ENCODE data around the gene TUBB6. TPM values are rescaled to one million over a fixed set of nuclear protein-coding genes. Genes with fewer than 3 reads are reported as not detected.
A peak's percentile ranks its signal among the peaks of the same experiment; 100 is the strongest.

TUBB6 gene
- total and polyA plus RNA-seq, 2 of the 13 experiments (the other 11 are each of a cell fraction or from before 2014, with no cell fraction given) = 9.9 to 28.6 TPM

GRCh38 chr18:12278741-12279682, 29.0 kb upstream of the TUBB6 start (continued):
- no peak for TF ChIP-seq AHDC1 (CRISPR knock-in tag; IDR thresholded peaks at IDR 0.05; ENCODE audit: borderline replicate concordance)
- TF ChIP-seq THAP8 (CRISPR knock-in tag; IDR thresholded peaks at IDR 0.05; ENCODE audit: borderline replicate concordance) = no peak
- TF ChIP-seq ZNF160 (CRISPR knock-in tag; IDR thresholded peaks at IDR 0.05) = no peak
- no peak for TF ChIP-seq YEATS4 (CRISPR knock-in tag; IDR thresholded peaks at IDR 0.05; ENCODE audit: borderline replicate concordance)
- TF ChIP-seq FOXP1 (IDR thresholded peaks at IDR 0.05) = no peak
- no peak for TF ChIP-seq FOXP1 (CRISPR knock-in tag; IDR thresholded peaks at IDR 0.05)
- TF ChIP-seq EP300 (IDR thresholded peaks at IDR 0.05; ENCODE audit: low read depth in 2 of 2, low read length in 2 of 2) = no peak
- no peak for TF ChIP-seq EP300 (CRISPR knock-in tag; IDR thresholded peaks at IDR 0.05; ENCODE audit: borderline replicate concordance)
- 0 out of 2 replicates have a peak, but pooled peaks have one; percentile 29 for TF ChIP-seq ZNF558 (CRISPR knock-in tag; IDR thresholded peaks at IDR 0.05; ENCODE audit: borderline replicate concordance)
- no peak for TF ChIP-seq ZNF446 (CRISPR knock-in tag; IDR thresholded peaks at IDR 0.05)
- peak; percentile 36; the same call in 1 of the 2 replicates for TF ChIP-seq CREM (IDR thresholded peaks at IDR 0.05)
- no peak for TF ChIP-seq CREM (CRISPR knock-in tag; IDR thresholded peaks at IDR 0.05)
- no peak for TF ChIP-seq KLF9 (CRISPR knock-in tag; IDR thresholded peaks at IDR 0.05; ENCODE audit: low read depth)
- TF ChIP-seq MBD4 (IDR thresholded peaks at IDR 0.05; ENCODE audit: borderline replicate concordance, low read length) = no peak
- no peak for TF ChIP-seq SP5 (CRISPR knock-in tag; IDR thresholded peaks at IDR 0.05; ENCODE audit: borderline replicate concordance, low read depth)
- no peak for TF ChIP-seq ZNF557 (CRISPR knock-in tag; IDR thresholded peaks at IDR 0.05)
- TF ChIP-seq ZNF3 (CRISPR knock-in tag; IDR thresholded peaks at IDR 0.05) = no peak
- TF ChIP-seq NR2F6 (IDR thresholded peaks at IDR 0.05) = no peak
- TF ChIP-seq NR2F6 (CRISPR knock-in tag; IDR thresholded peaks at IDR 0.05) = no peak
- TF ChIP-seq TFDP1 (CRISPR knock-in tag; IDR thresholded peaks at IDR 0.05; ENCODE audit: borderline replicate concordance) = peak; percentile 54; the same call in 1 of the 2 replicates
- no peak for TF ChIP-seq NR3C1 (CRISPR knock-in tag; IDR thresholded peaks at IDR 0.05)
- peak; percentile 35; the same call in 1 of the 2 replicates for TF ChIP-seq EED (CRISPR knock-in tag; IDR thresholded peaks at IDR 0.05)
- TF ChIP-seq, protein P1, sequence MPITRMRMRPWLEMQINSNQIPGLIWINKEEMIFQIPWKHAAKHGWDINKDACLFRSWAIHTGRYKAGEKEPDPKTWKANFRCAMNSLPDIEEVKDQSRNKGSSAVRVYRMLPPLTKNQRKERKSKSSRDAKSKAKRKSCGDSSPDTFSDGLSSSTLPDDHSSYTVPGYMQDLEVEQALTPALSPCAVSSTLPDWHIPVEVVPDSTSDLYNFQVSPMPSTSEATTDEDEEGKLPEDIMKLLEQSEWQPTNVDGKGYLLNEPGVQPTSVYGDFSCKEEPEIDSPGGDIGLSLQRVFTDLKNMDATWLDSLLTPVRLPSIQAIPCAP (CRISPR knock-in tag; IDR thresholded peaks at IDR 0.05; ENCODE audit: low read depth) = no peak
- TF ChIP-seq TMF1 (CRISPR knock-in tag; IDR thresholded peaks at IDR 0.05; ENCODE audit: low read depth) = no peak
- TF ChIP-seq NCOA1 (CRISPR knock-in tag; IDR thresholded peaks at IDR 0.05) = no peak

Data from HepG2 (cell line).